Stomach (tissue), 4 donors: ENCODE measurements around the gene CNTN6.

Experiments used
- CTCF ChIP-seq, 7 experiments: fragments of 450-650 bp in 4 of 7; fragments of 200-600 bp in 3 of 7; sonication (generic) in 3 of 7; IDR thresholded peaks; one replicate each; pipeline ENCODE4 v1.5.1; 2016 to 2019; ENCODE audit warnings: antibody characterized with exemption in 7 of 7, control low read depth in 2 of 7, mild to moderate bottlenecking in 1 of 7
- POLR2A ChIP-seq, 4 donors: fragments of 450-650 bp; IDR thresholded peaks; one replicate each; pipeline ENCODE4 v1.6.1; 2016; ENCODE audit warnings: antibody characterized with exemption in 4 of 4, control low read depth in 2 of 4, mild to moderate bottlenecking in 1 of 4, moderate library complexity in 1 of 4
- POLR2AphosphoS5 ChIP-seq, 3 donors: sonication (generic); formaldehyde crosslinking; IDR thresholded peaks; one replicate each; pipeline ENCODE4 v1.6.1; 2016; ENCODE audit warnings: antibody characterized with exemption in 3 of 3

GRCh38 chr3:1197051-1197450, 104.2 kb downstream of the CNTN6 start:
- no peak for TF ChIP-seq CTCF (IDR thresholded peaks at IDR 0.05)
- no peak for TF ChIP-seq POLR2A (IDR thresholded peaks at IDR 0.05)
- TF ChIP-seq POLR2AphosphoS5 (IDR thresholded peaks at IDR 0.05) = no peak
